ENCODE measurements around the gene IMMP2L.

GRCh38 chr7:110804501-110804900 lies 757.8 kb downstream of the IMMP2L start:
- no peak for TF ChIP-seq CTCF (IDR thresholded peaks at IDR 0.05; ENCODE audit: borderline replicate concordance, extremely low read depth, low read length, poor library complexity, severe bottlenecking)
- TF ChIP-seq EZH2 (IDR thresholded peaks at IDR 0.05; ENCODE audit: borderline replicate concordance, low read depth, low read length, severe bottlenecking): no peak
